ENCODE measurements around the gene DNER.

DNA sequence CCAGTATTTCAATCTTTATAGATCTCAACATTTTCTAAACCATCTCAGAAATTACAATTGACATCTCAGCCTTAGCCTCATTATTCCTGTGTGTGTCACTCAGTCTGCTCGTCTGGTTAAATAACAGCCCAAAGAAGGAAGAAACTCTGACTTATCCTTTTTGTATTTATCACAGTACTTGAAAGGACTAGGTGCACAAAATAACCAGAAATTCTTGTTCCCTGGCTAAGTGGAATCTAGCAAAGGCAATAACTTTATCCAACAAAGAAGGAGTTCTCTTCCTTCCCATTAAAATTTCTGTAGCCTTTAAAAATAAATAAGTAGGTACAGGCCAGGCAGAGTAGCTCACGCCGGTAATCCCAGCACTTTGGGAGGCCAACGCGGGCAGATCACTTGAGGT, 303.4 kb downstream of the DNER start:
- TF ChIP-seq, protein P1, sequence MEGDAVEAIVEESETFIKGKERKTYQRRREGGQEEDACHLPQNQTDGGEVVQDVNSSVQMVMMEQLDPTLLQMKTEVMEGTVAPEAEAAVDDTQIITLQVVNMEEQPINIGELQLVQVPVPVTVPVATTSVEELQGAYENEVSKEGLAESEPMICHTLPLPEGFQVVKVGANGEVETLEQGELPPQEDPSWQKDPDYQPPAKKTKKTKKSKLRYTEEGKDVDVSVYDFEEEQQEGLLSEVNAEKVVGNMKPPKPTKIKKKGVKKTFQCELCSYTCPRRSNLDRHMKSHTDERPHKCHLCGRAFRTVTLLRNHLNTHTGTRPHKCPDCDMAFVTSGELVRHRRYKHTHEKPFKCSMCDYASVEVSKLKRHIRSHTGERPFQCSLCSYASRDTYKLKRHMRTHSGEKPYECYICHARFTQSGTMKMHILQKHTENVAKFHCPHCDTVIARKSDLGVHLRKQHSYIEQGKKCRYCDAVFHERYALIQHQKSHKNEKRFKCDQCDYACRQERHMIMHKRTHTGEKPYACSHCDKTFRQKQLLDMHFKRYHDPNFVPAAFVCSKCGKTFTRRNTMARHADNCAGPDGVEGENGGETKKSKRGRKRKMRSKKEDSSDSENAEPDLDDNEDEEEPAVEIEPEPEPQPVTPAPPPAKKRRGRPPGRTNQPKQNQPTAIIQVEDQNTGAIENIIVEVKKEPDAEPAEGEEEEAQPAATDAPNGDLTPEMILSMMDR (conservative IDR thresholded peaks at IDR 0.05; ENCODE audit: low read length): no peak
- TF ChIP-seq EZH2phosphoT487 (IDR thresholded peaks at IDR 0.05; ENCODE audit: borderline replicate concordance): no peak

Data from Loucy (cell line).